K562 (cell line): ENCODE data around the gene CEBPB. TPM values are rescaled to one million over a fixed set of nuclear protein-coding genes. Genes with fewer than 3 reads are reported as not detected.

ENCODE experiments used
- ATAC-seq: fragments of 200-7000 bp; cut with Tn5 transposase; 3 replicates; pipeline ENCODE4 v1.9.1; 2020; ENCODE audit warnings: moderate library complexity
- BruUV-seq: library from RNA; stranded (reverse); fragments of 400-500 nt; replicated peaks from 2 replicates; lab custom pipeline; 2021; lab: Mats Ljungman, UMichigan
- CTCF ChIA-PET: fragments of 300-600 bp; formaldehyde crosslinking; extraction: SDS; loops from one replicate; lab custom pipeline; 2021; ENCODE audit warnings: low intra/inter-chr PET ratio; lab: Yijun Ruan, JAX
- POLR2A ChIA-PET: fragments of 300-600, 350-650 bp; sonication (Branson Sonifier 250); formaldehyde crosslinking; extraction: SDS; loops from one replicate; lab custom pipeline; 2021; ENCODE audit warnings: antibody characterized with exemption, inconsistent platforms; lab: Yijun Ruan, JAX
- DNase-seq, 4 experiments: peaks; one replicate each; pipeline versions ENCODE4 v3.0.0 to v3.0.0-alpha.2; 2011 to 2018; ENCODE audit warnings: low spot score in 3 of 4, mixed read lengths in 3 of 4; ENCODE audit errors: extremely low read depth in 1 of 4
- FAIRE-seq: peaks from 2 replicates; lab custom pipeline; 2011; peaks lifted over from hg19 to GRCh38; lab: Jason Lieb, UNC
- H2AFZ ChIP-seq: 2 replicates; pipeline ENCODE4 v1.6.0; 2011; ENCODE audit warnings: low read depth, low read length, control low read depth, inconsistent platforms
- H3K27ac ChIP-seq: fragments of 200-600 bp; 3 replicates; pipeline ENCODE4 v1.8.0; 2011; ENCODE audit warnings: low read depth, mild to moderate bottlenecking, control low read depth, inconsistent platforms, low read length, moderate library complexity, mixed read lengths; ENCODE audit errors: extremely low read depth
- H3K27me3 ChIP-seq, 2 experiments: fragments of 300-600 bp in 1 of 2; 2 replicates in 1 of 2; 3 replicates in 1 of 2; pipeline versions ENCODE4 v1.6.0 to v1.8.0; 2011; ENCODE audit warnings: inconsistent platforms in 2 of 2, low read length in 2 of 2, mild to moderate bottlenecking in 1 of 2, mixed read lengths in 1 of 2, moderate library complexity in 1 of 2; ENCODE audit not compliant: control insufficient read depth in 2 of 2, insufficient read depth in 2 of 2
- H3K36me3 ChIP-seq: fragments of 300-600 bp; 3 replicates; pipeline ENCODE4 v1.8.0; 2011; ENCODE audit warnings: mild to moderate bottlenecking, low read length, inconsistent platforms; ENCODE audit not compliant: control insufficient read depth, insufficient read depth
- H3K4me1 ChIP-seq, 2 experiments: fragments of 200-600 bp in 1 of 2; replicated peaks in 1 of 2; 2 replicates in 1 of 2; 3 replicates in 1 of 2; pipeline versions ENCODE4 v1.5.1 to v1.8.0; 2011; ENCODE audit warnings: inconsistent platforms in 2 of 2, low read length in 2 of 2, mild to moderate bottlenecking in 1 of 2, mixed read lengths in 1 of 2, moderate library complexity in 1 of 2; ENCODE audit not compliant: control insufficient read depth in 2 of 2, insufficient read depth in 2 of 2
- H3K4me2 ChIP-seq: 2 replicates; pipeline ENCODE4 v1.6.1; 2011; ENCODE audit warnings: low read length, control low read depth, inconsistent platforms, mixed read lengths; ENCODE audit not compliant: insufficient read depth
- H3K4me3 ChIP-seq: fragments of 200-600 bp; sonication (generic), shearing (Covaris generic); 2 replicates; pipeline ENCODE4 v1.5.1; 2016; ENCODE audit warnings: control low read depth, inconsistent platforms
- H3K79me2 ChIP-seq: fragments of 200-600 bp; 3 replicates; pipeline ENCODE4 v1.8.0; 2011; ENCODE audit warnings: low read length, inconsistent platforms; ENCODE audit not compliant: control insufficient read depth, insufficient read depth
- H3K9ac ChIP-seq, 2 experiments: 2 replicates each; pipeline versions ENCODE4 v1.6.0 to v1.6.1; 2011; ENCODE audit warnings: low read depth in 2 of 2, low read length in 2 of 2, control low read depth in 1 of 2, inconsistent platforms in 1 of 2, mild to moderate bottlenecking in 1 of 2, mixed read lengths in 1 of 2; ENCODE audit not compliant: insufficient read depth in 1 of 2
- H3K9me1 ChIP-seq: one replicate; pipeline ENCODE4 v1.6.0; 2011; ENCODE audit warnings: inconsistent platforms, mild to moderate bottlenecking, low read length, moderate library complexity; ENCODE audit not compliant: control insufficient read depth, insufficient read depth
- H3K9me3 ChIP-seq: replicated peaks from 2 replicates; pipeline ENCODE4 v1.5.1; 2011; ENCODE audit warnings: low read depth, low read length, inconsistent platforms; ENCODE audit not compliant: control insufficient read depth, insufficient read depth
- H4K20me1 ChIP-seq: replicated peaks from 2 replicates; pipeline ENCODE4 v1.6.1; 2011; ENCODE audit warnings: low read length, inconsistent platforms, mixed read lengths; ENCODE audit not compliant: control insufficient read depth, insufficient read depth
- EGR1 ChIP-seq: fragments of 450-650 bp; conservative IDR thresholded peaks from 2 replicates; pipeline ENCODE4 v1.6.1; 2017; ENCODE audit warnings: mild to moderate bottlenecking
- NCOA2 ChIP-seq, 2 experiments: fragments of 450-650 bp; IDR thresholded peaks; 2 replicates each; pipeline ENCODE4 v1.6.1; 2018; ENCODE audit warnings: mild to moderate bottlenecking in 2 of 2, moderate library complexity in 1 of 2; ENCODE audit not compliant: partially characterized antibody in 2 of 2
- YBX1 ChIP-seq: fragments of 450-650 bp; IDR thresholded peaks from 2 replicates; pipeline ENCODE4 v1.7.1; 2016; ENCODE audit warnings: mild to moderate bottlenecking
- ZNF766 ChIP-seq: fragments of 200-800 bp; sonication (Bioruptor generic); conservative IDR thresholded peaks from 2 replicates; pipeline ENCODE4 v1.6.1; 2016; ENCODE audit warnings: missing genetic modification characterization, missing compliant biosample characterization
- WGBS: fragments of 100-300 bp; shearing (Covaris generic); methylation state at CpG from one replicate; pipeline ENCODE4 v1.1.6; 2016; ENCODE audit warnings: low coverage, mixed read lengths; ENCODE audit not compliant: insufficient coverage; ENCODE audit errors: missing lambda C conversion rate; 5-methylcytosine and 5-hydroxymethylcytosine counted together
- in situ Hi-C: fragments of 300-500 bp; cut with MboI; formaldehyde crosslinking; loops from 4 replicates; pipeline ENCODE4 v1.15.0; 2018; ENCODE audit warnings: inconsistent platforms, mixed read lengths
- intact Hi-C: fragments of 100-400 bp; cut with micrococcal nuclease; formaldehyde crosslinking; loops from 2 replicates; pipeline ENCODE4 v1.14.2; 2022
- polyA plus RNA-seq, 8 experiments: library from polyadenylated mRNA; depleted of rRNA in 4 of 8; stranded (reverse) in 5 of 8; unstranded in 3 of 8; fragments of >200 nt; fragmentation: Nextera tagmentation in 2 of 8; fragmentation: Illumina TruSeq in 1 of 8; extraction: Ambion mirVana in 2 of 8; extraction: Trizol in 1 of 8; gene quantifications; 2 replicates each; pipeline versions ENCODE4 v1.2.1 to v1.2.3, GENCODE V29; 2011 to 2014; ENCODE audit warnings: inconsistent platforms in 1 of 8, missing spikeins in 1 of 8
- total RNA-seq, 7 experiments: library from RNA; depleted of rRNA in 6 of 7; stranded (reverse); fragments of >200 nt in 6 of 7; fragmentation: Illumina TruSeq in 2 of 7; extraction: Trizol in 2 of 7; gene quantifications; 2 replicates each; pipeline versions ENCODE4 v1.2.1 to v1.2.3, GENCODE V29; 2011 to 2021; ENCODE audit warnings: low replicate concordance in 1 of 7

Gene CEBPB
- total and polyA plus RNA-seq, 9 of the 15 experiments (the other 6 are each of a cell fraction or from before 2014, with no cell fraction given): 1.2 to 72.6 (median 7.8) TPM

- ATAC-seq (no peak), DNase-seq (no peak), FAIRE-seq (no peak)
- intact Hi-C loops (no loop called here), in situ Hi-C loops (no loop called here)
- Histone ChIP-seq H2AFZ (no peak overlapping the region), H3K27ac (no peak overlapping the region), H3K4me1 (peaks cover 0 to 12% of the 10 kb centered on the region in 2 experiments; a peak in 2 of 5 replicates), H4K20me1 (no peaks in the 10 kb centered on the region), H3K9me3 (no peaks in the 10 kb centered on the region), H3K4me2 (no peak overlapping the region), H3K9me1 (no peaks in the 10 kb centered on the region), H3K36me3 (no peaks in the 10 kb centered on the region), H3K79me2 (no peaks in the 10 kb centered on the region), H3K4me3 (no peak overlapping the region), H3K27me3 (peaks cover 0 to 7% of the 10 kb centered on the region in 2 experiments; a peak in 2 of 5 replicates), H3K9ac (peak overlapping the region in 1 of 2 experiments; percentile 52; a peak in 2 of 4 replicates)
- BruUV-seq: no TSS peak
- ChIA-PET CTCF (no interaction called here), POLR2A (interaction anchor here (0.7 kb wide), 1 partner anchor 14 kb away, joined by 3 read pairs; no protein-coding TSS in a partner anchor)
- TF ChIP-seq NCOA2 (IDR thresholded peaks at IDR 0.05; ENCODE audit: partially characterized antibody in 2 of 2) (no peak), YBX1 (no peak), ZNF766 (CRISPR knock-in tag) (no peak), EGR1 (0 out of 2 replicates have a peak, but pooled peaks have one; percentile 7)
- 40% methylated on average over 10 of the region's 11 CpGs for WGBS
Observed at GRCh38 chr20:50220093-50220893, 29.7 kb downstream of the CEBPB start.
